ENCODE data around the gene FLACC1.

- TF ChIP-seq FOXA1 (IDR thresholded peaks at IDR 0.05), result no peak
- no peak for TF ChIP-seq CTCF (IDR thresholded peaks at IDR 0.05; ENCODE audit: low read depth, low read length, missing input control)
These were observed 26.0 kb upstream of the FLACC1 start for GRCh38 chr2:201383136-201383535.
